ENCODE data around the gene TNS3. TPM values are rescaled to one million over a fixed set of nuclear protein-coding genes. Genes with fewer than 3 reads are reported as not detected.

The TNS3 gene
- total RNA-seq, 2 donors from 2014 or later, result 0.50 TPM; not detected in 1

DNA sequence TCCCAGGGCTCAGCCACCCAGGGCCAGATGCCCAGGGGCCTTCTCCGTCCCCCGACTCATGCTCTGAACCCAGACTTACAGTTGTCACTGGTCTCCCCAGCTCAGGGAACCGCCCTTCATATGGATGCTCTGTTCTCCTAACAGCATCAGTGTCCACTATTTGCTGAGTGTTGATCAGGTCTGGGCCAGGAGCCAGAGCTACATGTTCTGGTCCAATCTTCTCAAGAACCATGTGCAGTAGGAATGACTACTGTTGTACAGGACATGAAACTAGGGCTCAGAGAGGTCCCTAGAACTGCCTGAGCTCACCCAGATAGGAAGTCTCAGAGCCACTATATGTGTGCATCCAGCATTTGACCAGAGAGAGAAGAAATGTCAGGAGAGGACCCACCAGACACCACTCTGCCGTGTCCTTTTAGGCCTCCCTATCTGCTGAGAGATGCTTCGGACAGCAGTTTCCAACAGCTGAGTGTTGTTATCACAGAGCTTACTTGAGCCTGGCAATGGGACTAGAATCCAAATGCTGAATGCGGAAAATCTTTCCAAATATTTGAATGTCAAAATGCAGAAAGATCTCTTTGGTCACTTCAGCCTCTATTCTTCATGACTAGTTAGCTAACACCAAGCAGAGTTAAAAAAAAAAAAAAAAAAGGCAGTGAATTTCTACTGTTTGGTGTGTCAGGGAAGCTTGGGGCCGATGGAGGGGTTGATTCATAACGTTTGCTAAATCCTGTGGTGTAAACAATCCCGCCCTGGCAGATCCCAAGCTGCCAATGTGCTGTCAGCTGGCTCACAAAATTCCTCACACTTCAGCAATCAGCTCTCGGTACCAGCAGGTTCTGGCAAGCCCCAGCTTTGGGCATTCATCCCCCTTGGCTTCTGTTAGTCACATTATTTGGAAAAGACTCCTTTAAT, 246.1 kb downstream of the TNS3 start:
- no peak overlapping the region for H3K27ac Mint-ChIP-seq
- H3K36me3 Mint-ChIP-seq, result no peaks in the 10 kb centered on the region

DNA sequence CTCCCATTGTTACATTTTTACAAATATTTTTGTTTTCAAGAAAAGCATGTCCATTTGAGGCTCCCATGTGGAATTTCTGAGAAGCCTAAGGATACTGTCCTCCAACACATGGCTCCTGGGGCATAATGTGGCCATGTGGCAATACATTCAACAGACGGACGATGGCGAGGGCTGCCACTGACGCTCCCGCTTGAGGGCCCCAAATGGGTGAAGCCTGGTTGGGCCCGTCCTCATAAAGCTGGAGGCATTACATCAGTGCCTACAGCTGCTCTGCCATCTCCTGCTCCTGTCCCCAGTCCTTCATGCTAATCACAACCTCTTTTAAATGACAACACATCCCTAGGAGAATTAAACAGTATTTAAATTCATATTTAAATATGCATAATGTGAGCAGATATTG, 246.8 kb downstream of the TNS3 start:
- H3K27ac Mint-ChIP-seq, result no peak overlapping the region
- H3K4me3 Mint-ChIP-seq, result no peak overlapping the region
- H3K27me3 Mint-ChIP-seq, result no peaks in the 10 kb centered on the region
- no peak for DNase-seq (ENCODE audit: low spot score)
- no peaks in the 10 kb centered on the region for H3K36me3 Mint-ChIP-seq
- H3K4me1 Mint-ChIP-seq (ENCODE audit: low read depth in 2 of 2), result no peaks in the 10 kb centered on the region
- no peak for ATAC-seq
- H3K9me3 Mint-ChIP-seq, result no peaks in the 10 kb centered on the region

More for the DNA sequence above, 246.1 kb downstream of the TNS3 start:
- H3K4me3 Mint-ChIP-seq, result no peak overlapping the region
- no peaks in the 10 kb centered on the region for H3K4me1 Mint-ChIP-seq (ENCODE audit: low read depth in 2 of 2)
- ATAC-seq, result peak in 1 of 2 donors; percentile 25
- peaks cover 0 to 2% of the 10 kb centered on the region in 2 donors for H3K27me3 Mint-ChIP-seq
- DNase-seq (ENCODE audit: low spot score), result no peak
- H3K9me3 Mint-ChIP-seq, result no peaks in the 10 kb centered on the region

DNA sequence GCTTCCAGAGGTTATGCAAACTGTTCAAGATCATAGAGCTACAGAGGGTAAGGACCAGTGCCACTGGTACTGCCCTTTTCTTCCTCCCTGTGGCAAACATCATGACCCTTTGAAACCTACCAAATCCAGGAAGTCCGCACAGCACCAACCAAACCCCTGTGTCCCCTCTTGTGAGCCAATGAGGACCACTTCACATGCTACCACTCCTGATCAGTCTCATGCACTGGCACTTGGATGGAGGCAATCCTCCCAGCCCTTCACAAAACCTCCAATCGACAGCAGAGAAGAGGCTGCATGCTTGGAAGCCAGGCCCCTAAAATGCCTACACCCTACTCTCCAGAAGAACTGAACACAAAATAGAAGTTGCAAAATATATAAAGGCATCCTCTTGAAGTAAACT, 248.0 kb downstream of the TNS3 start:
- Mint-ChIP-seq H3K9me3 (no peaks in the 10 kb centered on the region), H3K36me3 (no peaks in the 10 kb centered on the region), H3K4me1 (ENCODE audit: low read depth in 2 of 2) (no peaks in the 10 kb centered on the region), H3K4me3 (no peak overlapping the region), H3K27me3 (no peaks in the 10 kb centered on the region), H3K27ac (no peak overlapping the region)
- ATAC-seq, result no peak
- DNase-seq (ENCODE audit: low spot score), result no peak

DNA sequence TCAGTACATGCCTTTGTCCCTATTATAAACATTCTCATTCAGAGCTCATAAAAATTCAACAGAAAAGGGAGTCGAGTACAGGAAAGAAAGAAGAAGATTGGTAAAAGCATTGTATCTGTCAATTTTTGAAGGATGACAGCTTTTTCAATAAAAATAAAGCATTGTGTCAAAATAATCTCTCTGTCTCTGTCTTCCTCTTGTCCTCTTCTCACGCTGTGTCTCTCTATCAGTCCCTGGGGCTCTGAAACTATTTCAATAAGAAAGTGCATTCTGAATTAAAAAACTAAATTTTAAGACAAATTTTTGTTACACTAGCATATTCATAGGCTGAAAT, 248.4 kb downstream of the TNS3 start:
- ATAC-seq (no peak), DNase-seq (ENCODE audit: low spot score) (no peak)
- Mint-ChIP-seq H3K27ac (no peak overlapping the region), H3K4me1 (ENCODE audit: low read depth in 2 of 2) (no peaks in the 10 kb centered on the region), H3K4me3 (no peak overlapping the region), H3K9me3 (no peaks in the 10 kb centered on the region), H3K27me3 (no peaks in the 10 kb centered on the region), H3K36me3 (no peaks in the 10 kb centered on the region)

DNA sequence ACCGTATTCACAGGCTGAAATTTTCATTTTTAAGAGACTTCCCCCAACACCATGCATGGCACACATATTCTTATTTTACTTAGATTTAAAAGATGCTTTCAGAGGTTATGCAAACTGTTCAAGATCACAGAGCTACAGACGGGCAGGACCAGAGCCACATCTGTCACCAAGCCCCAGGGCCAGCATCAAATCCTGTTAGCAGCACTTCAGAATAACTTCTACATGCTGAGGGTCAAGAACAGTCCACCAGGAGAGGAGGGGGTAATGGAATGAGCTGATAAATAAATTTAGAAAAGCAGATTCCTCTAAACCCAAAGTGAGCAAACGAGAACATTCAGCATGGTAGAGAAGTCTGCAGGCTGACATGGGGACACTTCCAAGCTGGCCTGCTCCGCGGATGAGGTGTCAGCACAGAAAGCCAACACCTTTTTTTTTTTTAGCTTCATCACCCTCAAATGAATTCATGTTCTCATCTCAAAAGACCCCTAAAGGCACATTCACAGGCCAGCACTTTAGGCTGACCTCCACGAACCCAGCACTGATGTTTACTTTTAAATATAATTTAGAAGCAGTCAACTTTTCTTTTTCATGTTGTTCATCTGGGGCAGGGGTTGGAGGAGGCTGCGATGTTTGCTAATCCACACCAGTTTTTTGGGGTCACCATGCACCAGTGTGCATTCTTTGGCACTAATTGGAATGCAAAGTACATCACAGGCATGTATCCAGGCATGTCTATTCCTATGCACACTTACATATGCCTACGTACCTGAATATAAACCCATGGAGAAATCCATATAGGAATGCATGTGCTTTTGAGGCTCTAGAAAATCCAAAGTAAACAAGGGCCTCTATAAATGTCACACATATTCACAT, 249.0 kb downstream of the TNS3 start:
- Mint-ChIP-seq H3K4me3 (no peak overlapping the region), H3K27ac (no peak overlapping the region), H3K36me3 (no peaks in the 10 kb centered on the region), H3K4me1 (ENCODE audit: low read depth in 2 of 2) (no peaks in the 10 kb centered on the region), H3K27me3 (no peaks in the 10 kb centered on the region), H3K9me3 (no peaks in the 10 kb centered on the region)
- ATAC-seq (no peak), DNase-seq (ENCODE audit: low spot score) (no peak)

DNA sequence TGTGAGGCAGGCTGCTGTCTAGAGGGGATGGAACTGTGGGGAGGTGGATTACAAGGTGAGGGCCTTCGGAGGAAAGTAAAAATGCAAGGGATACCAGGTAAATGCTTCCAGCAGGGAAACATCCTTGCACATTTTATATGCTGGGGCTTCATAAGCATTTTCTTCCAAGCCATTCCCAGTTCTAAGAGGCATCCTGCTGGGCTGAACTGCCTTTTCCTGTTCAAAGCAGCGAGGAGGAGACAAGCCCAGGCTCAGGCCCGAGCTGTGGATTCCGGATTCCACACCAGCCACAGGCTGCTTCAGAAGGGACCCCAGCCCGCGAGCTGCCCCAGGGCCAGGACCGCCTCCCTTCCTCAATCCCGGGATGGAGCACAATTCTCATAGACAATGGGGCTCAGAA, 249.7 kb downstream of the TNS3 start:
- Mint-ChIP-seq H3K27ac (no peak overlapping the region), H3K27me3 (no peaks in the 10 kb centered on the region), H3K9me3 (no peaks in the 10 kb centered on the region), H3K4me1 (ENCODE audit: low read depth in 2 of 2) (no peaks in the 10 kb centered on the region), H3K36me3 (no peaks in the 10 kb centered on the region), H3K4me3 (no peak overlapping the region)
- ATAC-seq (no peak), DNase-seq (ENCODE audit: low spot score) (no peak)

DNA sequence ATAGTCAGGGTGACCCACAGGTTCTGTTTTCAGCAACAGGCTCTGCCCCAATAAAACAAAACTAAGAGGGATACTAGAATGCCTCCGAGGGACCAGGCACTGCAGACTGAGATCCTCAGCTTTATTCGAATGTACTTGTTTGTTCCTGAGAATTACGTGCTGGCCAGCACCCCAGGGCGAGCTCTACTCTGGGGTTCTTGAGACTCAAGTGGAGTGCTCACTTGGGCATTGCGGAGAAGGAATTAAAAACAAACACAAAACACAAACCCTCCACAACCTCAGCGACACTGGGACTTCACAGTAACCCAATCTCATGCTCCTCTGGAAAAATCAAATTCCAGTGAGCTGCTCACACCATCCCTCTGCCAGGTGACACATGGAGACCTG, 250.7 kb downstream of the TNS3 start:
- Mint-ChIP-seq H3K4me1 (ENCODE audit: low read depth in 2 of 2) (no peaks in the 10 kb centered on the region), H3K4me3 (no peak overlapping the region), H3K36me3 (no peaks in the 10 kb centered on the region), H3K9me3 (no peaks in the 10 kb centered on the region), H3K27ac (no peak overlapping the region), H3K27me3 (no peaks in the 10 kb centered on the region)
- no peak for DNase-seq (ENCODE audit: low spot score)
- ATAC-seq, result no peak

DNA sequence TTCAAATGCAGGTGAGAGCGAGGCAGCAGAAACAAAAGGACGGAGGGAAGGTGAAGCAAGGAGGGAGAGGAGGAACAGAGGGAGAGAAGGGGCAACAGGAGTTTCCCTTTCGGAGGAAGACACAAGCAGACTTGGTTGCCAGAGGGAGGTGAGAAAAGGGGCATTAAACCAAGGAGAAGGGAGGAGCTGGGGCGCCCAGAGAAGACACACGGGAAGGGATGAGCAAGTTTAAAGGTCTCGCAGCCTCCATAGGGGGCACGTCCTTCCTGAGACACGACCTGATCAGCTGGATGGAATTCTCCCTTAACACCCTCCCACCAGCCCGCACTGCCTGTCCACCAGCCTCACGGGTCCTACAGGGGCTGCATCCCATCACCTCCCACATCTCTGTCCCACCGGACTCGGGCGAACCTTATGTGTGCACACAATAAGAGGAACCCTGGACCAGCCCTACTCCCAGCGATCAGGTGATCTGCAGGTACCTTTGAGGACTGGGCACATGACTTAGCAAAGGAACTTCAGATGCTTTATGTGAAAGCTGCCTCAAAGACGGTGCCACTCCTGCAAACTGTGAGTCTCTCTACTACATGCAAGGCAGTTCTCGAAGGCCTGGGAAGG, 251.2 kb downstream of the TNS3 start:
- H3K4me1 Mint-ChIP-seq (ENCODE audit: low read depth in 2 of 2), result no peaks in the 10 kb centered on the region
- H3K36me3 Mint-ChIP-seq, result no peaks in the 10 kb centered on the region
- ATAC-seq, result no peak
- no peaks in the 10 kb centered on the region for H3K9me3 Mint-ChIP-seq
- H3K27ac Mint-ChIP-seq, result no peak overlapping the region
- no peaks in the 10 kb centered on the region for H3K27me3 Mint-ChIP-seq
- no peak for DNase-seq (ENCODE audit: low spot score)
- no peak overlapping the region for H3K4me3 Mint-ChIP-seq

DNA sequence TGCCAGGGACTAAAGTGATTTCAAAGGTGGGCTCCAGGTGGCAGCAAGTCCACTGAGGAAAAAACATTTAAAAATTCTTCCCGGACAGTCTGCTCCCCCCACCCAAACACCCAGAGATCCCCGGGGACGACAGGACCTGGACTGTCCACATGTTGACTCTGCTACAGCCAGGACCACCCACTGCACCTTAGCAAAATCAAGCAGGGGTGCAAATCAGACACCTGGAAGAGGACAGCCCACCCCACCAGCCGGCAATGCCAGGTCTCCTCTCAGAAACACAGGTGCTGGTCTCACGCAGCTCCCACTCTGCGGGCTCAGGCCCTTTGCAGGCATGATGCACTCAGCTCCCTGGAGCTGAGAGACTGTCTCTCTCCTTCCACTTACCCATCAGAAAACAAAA, 251.9 kb downstream of the TNS3 start:
- Mint-ChIP-seq H3K27ac (no peak overlapping the region), H3K4me1 (ENCODE audit: low read depth in 2 of 2) (no peaks in the 10 kb centered on the region), H3K4me3 (no peak overlapping the region), H3K36me3 (no peaks in the 10 kb centered on the region), H3K27me3 (no peaks in the 10 kb centered on the region), H3K9me3 (no peaks in the 10 kb centered on the region)
- DNase-seq (ENCODE audit: low spot score) (no peak), ATAC-seq (no peak)

DNA sequence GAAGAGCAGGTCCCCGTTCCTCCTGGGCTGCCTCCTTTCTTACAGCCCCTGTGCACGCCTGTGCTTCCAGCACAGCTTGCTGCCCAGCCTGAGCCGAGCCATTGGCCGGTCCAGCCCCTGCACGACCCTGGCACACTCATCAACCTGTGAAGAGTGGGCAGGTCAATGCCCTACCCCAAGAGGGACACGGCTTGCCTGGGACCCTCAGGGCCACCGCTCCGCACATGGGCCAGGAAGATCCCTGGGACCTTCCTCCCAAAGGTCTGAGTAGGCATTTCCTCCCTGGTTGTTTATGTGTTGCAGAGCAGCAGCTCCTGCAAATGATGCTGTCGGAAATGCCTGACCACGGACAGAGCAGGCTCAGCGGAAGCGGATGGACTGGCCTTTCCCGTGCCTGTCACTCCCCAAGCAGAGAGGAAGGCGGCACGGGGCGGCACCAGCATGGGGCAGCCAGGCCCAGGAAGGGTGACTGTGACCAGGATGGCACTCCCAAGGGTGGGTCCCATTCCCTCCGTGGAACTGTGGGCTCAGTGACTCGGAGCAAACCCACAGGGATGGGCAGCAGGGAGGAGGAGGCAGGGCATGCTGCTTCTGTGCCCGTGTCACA, 252.5 kb downstream of the TNS3 start:
- H3K4me1 Mint-ChIP-seq (ENCODE audit: low read depth in 2 of 2), result no peaks in the 10 kb centered on the region
- H3K36me3 Mint-ChIP-seq, result no peaks in the 10 kb centered on the region
- H3K4me3 Mint-ChIP-seq, result no peak overlapping the region

DNA sequence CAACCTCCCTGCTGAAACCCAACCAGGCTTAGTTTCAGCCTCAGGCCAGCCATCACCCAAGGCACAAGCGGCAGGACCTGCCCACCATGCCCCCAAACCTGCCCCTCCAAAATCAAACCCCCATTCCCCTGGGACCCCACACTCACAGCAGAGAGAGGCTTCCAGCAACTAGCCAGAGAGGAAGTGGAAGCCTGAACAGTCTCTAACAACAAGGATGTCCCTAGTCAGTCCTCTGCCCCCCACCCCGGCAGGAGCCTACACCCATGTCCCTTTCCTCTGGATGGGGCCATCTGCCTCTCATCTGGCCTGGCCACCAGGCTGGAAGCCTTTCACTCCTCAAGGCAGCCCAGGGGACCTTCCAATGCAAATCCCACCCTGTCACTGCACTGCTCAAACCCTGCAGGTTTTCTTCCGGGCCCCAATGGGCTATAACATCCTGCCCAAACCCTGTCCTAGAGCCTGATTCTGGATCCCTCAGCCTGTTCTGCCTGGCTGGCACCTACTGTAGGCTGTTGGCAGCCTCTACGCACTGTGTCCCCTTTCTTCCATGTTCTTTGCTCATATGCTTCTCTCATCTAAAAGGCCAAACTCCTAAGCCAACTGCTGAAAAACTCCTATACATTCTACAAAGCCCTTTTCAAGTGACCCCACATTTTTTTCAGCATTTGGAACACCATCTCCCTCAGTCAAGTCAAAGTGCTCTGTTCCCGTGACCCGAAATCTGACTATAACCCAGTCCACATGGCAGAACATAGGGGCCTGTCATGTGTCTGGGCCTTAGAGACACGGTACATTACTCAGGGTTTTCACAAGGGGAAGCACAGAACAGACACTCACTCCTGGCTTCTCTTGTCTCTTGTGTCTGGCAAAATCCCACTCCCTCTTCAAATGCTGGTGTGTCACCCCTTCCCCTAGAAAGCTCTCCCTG, 253.3 kb downstream of the TNS3 start:
- Mint-ChIP-seq H3K9me3 (no peaks in the 10 kb centered on the region), H3K4me3 (no peak overlapping the region), H3K4me1 (ENCODE audit: low read depth in 2 of 2) (no peaks in the 10 kb centered on the region), H3K27ac (no peak overlapping the region), H3K27me3 (no peaks in the 10 kb centered on the region), H3K36me3 (no peaks in the 10 kb centered on the region)
- ATAC-seq (no peak), DNase-seq (ENCODE audit: low spot score) (no peak)

More for the DNA sequence above, 252.5 kb downstream of the TNS3 start:
- H3K27me3 Mint-ChIP-seq, result no peaks in the 10 kb centered on the region
- H3K27ac Mint-ChIP-seq, result no peak overlapping the region
- H3K9me3 Mint-ChIP-seq, result no peaks in the 10 kb centered on the region
- DNase-seq (ENCODE audit: low spot score) (no peak), ATAC-seq (no peak)

DNA sequence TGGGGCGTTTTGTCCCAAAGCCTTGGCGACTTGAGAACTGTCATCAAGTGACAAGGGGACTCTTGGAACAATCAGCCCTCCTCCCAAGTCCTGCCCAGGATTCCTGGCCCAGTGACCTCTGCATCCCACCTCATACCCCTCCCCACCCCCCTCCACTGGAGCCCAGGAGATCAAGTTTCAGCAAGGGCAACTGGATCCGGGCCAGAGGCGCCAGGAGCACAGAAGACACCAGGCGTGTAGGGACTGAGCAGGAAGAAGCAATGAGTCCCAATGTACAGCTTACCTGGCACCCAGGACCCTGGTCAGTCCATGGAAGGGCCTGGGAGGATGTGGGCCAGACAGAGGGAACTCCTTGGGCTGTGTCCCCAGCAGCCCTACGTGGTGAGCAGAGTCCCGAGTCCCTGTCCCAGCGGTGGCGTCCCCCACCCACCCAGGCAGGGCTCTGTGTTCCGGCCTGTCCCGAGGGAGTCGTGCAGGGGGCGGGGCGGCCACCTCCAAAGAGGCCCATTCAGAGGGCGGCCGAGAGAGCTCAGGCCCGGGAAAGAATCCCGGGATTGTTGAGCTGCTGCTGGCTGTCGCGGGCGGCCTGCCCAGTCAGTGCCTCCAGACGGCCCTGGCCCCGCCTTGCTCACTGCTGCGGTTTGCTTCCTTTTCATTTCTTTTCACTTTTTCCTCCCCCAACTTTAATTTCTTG, 254.1 kb downstream of the TNS3 start:
- DNase-seq (ENCODE audit: low spot score) (no peak), ATAC-seq (peak in 1 of 2 donors; percentile 8)
- H3K4me1 Mint-ChIP-seq (ENCODE audit: low read depth in 2 of 2), result no peaks in the 10 kb centered on the region
- H3K9me3 Mint-ChIP-seq, result no peaks in the 10 kb centered on the region
- no peak overlapping the region for H3K4me3 Mint-ChIP-seq
- no peaks in the 10 kb centered on the region for H3K36me3 Mint-ChIP-seq
- H3K27ac Mint-ChIP-seq, result no peak overlapping the region
- no peaks in the 10 kb centered on the region for H3K27me3 Mint-ChIP-seq

All from natural killer cell treated with Interleukin-12 subunit alpha and Interleukin-12 subunit beta and Interleukin-15 and Interleukin-18, amount 100 ng/mL, for 72 hours (primary cell).